IPS-11a (cell line): ENCODE data around the gene SCGB1A1.
"Not testable (repeated sequence)": the region's sequence is repeated elsewhere in the genome, so short reads cannot be mapped to it uniquely, and the experiment has no call there.

Experiments used
- H3K4me3 ChIP-seq: one replicate; pipeline ENCODE4 v1.5.1; 2013; ENCODE audit warnings: low read depth, low read length, control low read depth

The SCGB1A1 gene

DNA sequence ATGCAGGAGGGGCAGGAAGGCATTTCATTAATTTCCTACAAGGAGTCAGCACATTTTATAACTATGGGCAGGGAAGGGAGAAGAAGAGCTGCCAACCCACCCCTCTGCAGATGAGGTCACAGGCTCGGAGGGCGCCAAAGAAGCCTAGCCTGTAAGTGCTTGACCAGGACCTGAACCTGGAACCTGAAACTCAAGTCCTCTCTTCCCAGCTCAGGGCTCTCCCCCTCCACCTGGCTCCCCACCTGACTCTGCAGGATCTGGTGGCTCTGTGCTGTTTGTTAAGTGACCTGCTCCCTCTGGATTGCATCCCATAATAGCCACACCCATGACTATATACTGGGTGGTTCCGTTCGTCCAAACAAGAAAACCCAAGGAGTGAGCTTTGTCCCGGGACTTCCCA is 27.3 kb downstream of the SCGB1A1 start:
- H3K4me3 ChIP-seq, result no peak overlapping the region

DNA sequence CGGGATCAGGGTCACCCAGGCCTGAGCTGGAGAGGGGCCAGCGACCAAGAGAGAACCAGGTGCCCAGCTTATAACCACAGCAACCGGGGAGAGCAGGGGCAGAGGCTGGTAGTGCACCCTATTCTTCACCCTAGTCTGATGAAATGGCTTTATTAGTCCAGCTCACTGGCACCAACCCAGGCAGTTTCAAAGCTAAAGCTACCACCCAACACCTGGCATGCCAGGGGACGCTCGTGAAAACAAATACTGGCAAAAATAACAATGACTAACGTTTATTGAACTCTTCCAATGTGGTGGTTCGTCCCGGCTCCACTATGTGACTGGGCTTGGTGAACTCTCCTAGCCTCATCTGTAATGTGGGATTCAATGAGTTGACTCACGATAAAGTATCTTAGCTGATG is 30.6 kb downstream of the SCGB1A1 start:
- no peak overlapping the region for H3K4me3 ChIP-seq

DNA sequence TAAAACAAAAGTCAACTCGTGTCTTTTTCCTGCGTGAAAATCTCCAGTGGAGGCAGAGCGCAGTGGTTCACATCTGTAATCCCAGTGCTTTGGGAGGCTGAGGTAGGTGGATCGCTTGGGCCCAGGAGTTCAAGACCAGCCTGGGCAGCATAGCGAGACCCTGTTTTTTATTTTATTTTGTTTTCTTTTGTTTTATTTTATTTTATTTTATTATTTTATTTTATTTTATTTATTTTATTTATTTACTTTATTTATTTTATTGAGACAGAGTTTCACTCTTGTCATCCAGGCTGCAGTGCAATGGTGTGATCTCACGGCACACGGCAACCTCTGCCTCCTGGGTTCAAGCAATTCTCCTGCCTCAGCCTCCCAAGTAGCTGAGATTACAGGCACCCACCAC is 31.1 kb downstream of the SCGB1A1 start:
- H3K4me3 ChIP-seq, result not testable (repeated sequence)

DNA sequence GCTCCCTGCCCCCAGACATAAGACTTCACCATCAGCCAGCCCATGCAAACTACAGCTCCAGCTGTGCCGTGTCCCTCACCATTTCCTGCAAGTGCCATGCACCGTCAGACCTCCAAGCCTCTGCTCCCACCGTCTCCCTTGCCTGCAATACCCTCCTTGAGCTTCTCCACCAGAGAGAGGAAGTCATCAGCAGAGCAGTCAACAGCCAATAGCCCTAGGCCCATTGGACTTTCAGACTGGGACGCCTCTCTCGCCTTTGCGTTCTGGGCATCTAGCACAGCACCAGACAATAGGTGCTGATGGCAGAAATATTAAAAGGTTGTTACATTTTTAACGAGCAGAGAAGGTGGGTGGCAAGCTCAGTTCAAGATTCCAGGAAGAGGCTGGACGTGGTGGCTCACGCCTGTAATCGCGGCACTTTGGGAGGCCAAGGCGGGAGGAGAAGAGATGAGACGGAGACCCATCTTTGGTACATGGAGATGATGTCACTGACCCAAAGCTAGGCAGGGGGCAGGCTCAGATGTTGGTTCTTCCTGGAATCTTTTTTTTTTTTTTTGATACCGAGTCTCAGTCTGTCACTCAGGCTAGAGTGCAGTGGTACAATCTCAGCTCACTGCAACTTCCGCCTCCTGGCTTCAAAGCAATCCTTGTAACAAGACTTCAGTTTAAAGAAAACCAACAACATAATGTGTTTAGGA is 31.9 kb downstream of the SCGB1A1 start:
- H3K4me3 ChIP-seq, result no peak overlapping the region

DNA sequence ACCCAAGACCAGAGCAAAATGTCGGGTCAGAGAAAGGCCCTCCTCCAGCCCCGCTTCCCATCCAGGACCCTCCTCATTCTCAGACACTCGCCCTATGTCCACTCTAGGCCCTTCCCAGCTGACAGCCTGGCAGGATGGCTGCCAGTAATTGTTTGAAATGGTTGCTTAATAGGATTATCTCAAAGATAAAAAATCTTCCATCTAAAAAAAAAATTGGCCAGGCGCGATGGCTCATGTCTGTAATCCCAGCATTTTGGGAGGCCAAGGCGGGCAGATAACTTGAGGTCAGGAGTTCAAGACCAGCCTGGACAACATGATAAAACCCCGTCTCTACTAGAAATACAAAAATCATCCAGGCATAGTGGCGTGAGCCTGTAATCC is 32.4 kb downstream of the SCGB1A1 start:
- H3K4me3 ChIP-seq, result no peak overlapping the region

DNA sequence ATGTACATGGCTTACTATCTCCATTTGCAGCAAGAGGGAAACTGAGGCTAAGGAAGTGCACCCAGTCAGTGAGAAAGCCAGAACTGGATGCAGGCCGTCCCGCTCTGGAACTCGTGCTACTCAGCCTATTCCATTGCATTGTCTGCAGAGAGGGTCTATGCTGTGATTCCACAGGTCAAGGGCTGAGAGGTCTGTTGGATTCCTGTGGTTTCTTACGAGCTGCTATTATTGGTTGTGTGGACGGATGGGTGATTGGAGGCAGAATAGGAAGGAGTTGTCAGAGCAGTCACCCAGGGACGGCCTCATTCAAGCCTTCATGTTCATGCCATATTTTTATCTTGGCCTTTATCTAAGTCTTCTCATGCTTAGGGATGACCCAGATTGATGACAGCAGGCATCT is 33.4 kb downstream of the SCGB1A1 start:
- H3K4me3 ChIP-seq, result no peak overlapping the region

DNA sequence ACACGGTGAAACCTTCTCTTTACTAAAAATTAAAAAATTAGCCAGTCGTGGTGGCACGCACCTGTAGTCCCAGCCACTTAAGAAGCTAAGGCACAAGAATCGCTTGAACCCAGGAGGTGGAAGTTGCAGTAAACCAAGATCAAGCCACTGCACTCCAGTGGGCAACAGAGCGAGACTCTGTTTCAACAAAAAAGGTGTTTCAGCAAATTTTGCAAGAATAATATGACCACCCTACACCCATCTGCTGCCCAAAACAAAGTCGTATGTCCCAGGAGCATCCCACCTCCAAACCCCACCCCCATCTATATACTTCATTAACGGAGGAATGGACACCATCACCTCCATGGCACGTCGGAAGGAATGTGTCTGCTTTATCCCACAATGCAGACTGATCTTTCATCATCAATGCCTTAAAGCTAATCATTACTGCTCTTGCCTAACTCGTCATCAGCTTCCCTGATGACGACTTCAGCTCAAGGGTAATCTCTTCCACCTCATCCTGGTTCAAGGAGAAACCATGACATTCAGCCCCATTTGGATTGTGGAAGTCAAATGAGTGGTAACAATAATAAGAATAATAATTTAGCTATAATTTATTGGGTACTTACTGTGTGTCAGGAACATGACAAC is 34.1 kb downstream of the SCGB1A1 start:
- H3K4me3 ChIP-seq, result no peak overlapping the region

DNA sequence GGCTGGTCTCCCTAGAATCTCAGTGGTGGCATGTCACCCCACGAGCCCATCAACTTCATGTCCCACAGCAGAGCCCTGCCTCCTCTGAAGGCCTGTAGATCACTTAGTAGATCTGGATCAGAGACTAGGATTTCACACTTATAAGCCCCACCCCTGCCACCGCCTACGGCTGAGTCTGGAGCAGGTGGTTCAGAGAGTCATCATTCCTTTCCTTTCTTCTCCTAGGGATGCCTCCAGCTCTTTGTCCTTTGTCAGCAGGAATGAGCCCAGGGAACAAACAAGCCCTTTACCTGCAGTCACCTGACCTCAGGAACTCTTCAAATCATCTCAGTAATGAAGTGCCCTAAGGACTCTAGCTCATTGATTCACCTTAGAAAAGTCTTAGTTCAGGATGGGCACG is 37.8 kb downstream of the SCGB1A1 start:
- H3K4me3 ChIP-seq, result no peak overlapping the region

DNA sequence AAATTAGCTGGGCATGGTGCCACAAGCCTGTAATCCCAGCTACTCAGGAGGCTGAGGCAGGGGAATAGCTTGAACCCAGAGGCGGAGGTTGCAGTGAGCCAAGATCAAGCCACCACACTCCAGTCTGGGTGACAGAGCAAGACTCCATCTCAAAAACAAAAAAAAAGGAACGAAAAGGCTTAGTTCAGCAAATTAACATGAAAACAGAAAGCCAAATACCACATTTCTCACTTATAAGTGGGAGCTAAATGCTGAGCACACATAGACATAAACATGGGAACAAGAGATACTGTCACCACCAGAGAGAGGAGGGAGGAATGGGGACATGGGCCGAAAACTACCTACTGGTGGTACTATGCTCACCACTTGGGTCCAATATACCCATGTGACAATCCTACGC is 38.6 kb downstream of the SCGB1A1 start:
- H3K4me3 ChIP-seq, result no peak overlapping the region

DNA sequence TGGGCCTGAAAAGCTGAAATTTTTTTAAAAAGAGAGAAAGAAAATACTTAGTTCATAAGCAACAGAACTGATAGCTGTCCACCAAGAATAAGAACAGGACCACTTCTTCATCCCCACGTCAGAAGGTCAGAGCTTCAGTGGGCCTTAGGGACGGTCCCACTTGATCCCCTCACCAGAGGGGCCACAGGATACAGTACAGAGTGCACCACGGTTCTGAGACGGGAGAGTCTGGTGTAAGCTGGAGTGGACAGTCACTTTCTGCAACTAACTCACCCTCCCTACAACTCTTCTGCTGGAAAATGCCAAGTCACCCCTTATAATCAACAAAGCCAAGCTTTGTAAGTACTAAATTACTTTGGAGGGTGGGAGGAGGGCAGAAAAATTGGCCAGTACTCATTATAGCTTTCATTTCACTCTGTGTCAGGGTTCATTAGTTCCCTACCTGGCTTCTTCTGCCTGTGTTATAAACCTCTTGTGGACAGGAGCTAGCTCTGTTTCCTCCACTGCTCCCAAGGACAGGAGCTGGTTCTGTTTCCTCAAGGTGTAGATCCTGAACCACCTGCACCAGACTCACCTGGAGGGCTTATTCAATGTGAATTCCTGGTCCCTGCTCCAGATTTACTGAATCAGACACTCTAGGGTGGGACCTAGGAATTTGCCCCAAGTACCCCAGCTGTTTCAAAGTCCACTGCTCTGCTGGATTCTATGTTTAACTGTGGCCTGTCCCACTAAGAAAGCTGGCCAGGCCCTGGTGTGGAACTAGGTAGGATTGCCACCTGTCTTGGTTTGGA is 39.6 kb downstream of the SCGB1A1 start:
- H3K4me3 ChIP-seq, result no peak overlapping the region

DNA sequence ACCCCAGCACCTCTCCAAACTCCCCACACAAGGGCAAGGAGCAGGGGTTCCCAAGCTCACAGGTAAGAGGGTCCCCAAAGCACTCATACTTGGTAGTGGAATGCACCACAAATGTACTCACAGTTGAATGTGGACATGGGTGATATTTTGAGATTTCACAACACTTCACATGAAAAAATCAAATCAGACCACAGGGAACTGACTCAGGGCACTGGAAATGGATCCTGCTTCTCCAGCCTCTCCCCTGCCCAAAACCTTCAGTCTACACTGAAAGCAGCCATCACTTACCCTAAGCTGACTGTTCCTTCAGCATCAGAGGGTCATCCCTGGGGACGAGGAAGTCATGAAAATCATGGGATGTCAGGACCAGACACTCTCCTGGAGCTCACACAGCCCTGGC is 40.2 kb downstream of the SCGB1A1 start:
- H3K4me3 ChIP-seq, result no peak overlapping the region

DNA sequence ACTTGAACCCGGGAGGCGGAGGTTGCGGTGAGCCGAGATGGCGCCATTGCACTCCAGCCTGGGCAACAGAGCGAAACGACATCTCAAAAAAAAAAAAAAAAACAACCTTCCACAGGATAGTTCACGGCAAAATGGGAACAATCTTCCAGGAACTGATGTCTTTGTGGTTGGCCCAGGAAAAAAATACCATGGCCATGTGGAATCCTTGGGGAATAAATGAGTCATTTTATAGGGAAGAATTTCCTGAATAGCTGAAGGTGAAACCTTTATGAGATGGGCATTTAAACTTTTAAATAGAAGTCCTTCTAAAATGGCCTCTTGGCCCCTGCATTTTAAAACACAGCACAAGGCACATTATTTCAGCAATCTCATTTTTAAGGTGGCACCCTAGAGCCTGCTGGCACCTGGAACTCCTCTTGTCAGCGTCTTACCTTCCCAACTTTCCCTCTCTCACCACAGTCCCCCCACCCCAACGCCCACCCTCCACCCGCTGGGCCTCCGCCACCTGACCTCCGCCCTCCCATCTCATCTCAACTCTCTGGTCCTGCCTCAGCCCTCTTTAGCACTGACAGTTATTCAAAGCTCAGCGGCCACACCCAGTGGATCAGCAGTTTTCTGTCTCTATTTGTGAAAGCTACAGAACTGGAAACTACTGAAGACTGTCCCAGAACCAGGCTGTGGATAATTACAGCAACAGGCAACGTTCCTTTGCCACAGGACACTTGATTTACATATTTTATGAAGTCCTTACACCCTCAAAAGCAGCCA is 43.1 kb downstream of the SCGB1A1 start:
- H3K4me3 ChIP-seq, result no peak overlapping the region

DNA sequence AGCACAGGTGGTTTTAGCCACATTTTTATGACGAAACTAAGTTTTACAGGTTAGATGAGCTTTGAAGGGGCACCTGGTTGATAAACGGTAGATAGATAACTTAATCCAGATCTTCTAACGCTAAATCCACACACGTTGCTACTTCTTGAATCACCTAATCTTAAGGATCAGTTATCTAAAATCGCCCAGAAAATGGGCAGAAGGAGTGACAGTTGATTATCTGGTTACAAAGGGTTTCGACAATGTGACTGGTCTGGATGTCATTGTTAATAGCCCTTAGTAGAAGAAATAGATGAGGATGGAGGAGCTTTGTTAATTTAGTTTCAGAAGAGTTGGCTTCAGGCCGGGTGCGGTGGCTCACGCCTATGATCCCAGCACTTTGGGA is 43.7 kb downstream of the SCGB1A1 start:
- no peak overlapping the region for H3K4me3 ChIP-seq

DNA sequence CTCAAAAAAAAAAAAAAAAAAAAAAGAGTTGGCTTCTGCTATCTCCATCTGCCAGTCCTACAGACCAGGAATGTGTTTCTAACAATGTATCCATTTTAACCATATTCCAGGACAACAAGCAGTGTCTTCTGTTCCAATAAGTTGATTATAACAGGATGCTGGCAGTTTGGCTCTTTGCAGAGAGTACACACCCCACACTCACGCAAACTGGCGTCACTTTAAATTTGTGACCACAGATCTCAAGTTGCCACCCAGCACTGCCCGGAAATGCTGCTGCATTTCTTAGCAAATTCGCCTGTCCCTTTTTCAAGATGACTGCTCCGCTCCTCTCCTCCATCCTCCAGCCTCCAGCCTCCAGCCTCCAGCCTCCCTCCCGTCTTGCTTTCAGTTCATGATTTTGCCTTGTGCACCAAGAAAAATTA is 44.3 kb downstream of the SCGB1A1 start:
- H3K4me3 ChIP-seq, result no peak overlapping the region

DNA sequence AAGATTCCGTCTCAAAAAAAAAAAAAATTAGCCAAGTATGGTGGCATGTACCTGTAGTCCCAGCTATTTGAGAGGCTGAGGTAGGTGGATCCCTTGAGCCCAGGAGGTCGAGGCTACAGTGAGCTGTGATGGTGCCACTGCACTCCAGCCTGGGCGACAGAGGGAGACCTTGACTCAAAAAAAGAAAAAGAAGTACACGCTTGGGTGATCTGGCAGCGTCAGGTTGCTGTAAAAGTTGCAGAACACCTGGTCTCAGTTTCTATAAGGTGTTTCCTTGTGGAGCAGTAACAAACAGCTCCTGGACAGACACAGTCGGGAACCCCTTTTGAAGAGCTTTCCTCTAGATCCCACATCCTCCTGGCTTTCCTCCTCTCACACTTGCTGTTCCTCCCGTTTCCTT is 45.8 kb downstream of the SCGB1A1 start:
- no peak overlapping the region for H3K4me3 ChIP-seq

DNA sequence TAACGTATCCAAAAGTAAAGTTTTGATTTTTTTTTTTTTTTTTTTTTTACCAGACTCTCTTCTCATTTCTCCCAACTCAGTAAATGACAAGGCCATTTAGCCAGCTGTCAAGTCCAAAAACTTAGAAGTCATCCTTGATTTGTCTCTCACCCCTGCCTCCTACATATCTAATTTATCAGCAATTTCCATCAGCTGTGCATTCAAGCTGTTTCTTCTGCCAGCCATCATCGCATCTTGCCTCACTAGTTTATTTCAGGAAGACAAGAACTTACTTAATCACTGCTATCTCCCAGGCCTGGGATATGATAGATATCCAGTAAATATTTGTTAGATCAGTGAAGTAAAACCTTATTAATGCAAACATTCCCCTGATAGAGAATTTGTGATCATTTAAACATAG is 47.6 kb downstream of the SCGB1A1 start:
- H3K4me3 ChIP-seq, result no peak overlapping the region

DNA sequence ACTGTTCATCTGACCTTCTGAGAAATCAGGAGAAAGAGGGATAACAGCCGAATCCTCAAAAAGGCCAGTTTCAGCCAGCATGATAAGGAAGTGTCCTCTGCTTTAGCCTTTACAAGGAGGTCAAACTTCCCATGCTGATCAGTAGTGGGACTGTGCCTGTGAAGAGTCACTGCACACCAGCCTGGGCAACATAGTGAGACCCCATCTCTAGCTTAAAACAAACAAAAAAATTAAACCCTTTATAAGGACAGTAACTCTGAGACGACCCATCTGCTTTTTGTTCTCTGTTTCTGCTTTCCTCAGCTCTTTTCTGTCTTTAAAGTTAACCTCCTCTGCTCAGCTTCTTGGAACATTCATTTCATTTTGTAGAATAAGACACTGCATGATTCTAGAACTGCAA is 49.7 kb downstream of the SCGB1A1 start:
- no peak overlapping the region for H3K4me3 ChIP-seq

DNA sequence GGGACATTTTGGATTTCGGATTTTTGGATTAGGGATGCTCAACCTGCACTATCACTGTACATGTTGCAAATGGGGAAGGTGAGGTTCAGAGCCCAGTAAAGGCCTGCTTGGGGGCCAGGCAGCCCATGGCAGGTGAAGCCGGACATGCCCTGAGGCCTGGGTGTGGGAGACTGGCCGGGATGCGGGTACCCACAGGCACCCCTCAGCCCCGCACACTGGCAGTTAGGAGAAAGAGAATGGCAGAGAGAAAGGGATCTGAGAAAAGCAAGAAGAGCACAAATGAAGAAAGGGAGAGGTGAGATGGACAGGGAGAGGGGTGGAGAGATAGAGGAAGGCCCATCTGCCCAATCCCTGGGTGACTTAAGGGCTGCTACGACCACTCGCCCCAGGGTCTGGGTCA is 52.8 kb downstream of the SCGB1A1 start:
- no peak overlapping the region for H3K4me3 ChIP-seq

DNA sequence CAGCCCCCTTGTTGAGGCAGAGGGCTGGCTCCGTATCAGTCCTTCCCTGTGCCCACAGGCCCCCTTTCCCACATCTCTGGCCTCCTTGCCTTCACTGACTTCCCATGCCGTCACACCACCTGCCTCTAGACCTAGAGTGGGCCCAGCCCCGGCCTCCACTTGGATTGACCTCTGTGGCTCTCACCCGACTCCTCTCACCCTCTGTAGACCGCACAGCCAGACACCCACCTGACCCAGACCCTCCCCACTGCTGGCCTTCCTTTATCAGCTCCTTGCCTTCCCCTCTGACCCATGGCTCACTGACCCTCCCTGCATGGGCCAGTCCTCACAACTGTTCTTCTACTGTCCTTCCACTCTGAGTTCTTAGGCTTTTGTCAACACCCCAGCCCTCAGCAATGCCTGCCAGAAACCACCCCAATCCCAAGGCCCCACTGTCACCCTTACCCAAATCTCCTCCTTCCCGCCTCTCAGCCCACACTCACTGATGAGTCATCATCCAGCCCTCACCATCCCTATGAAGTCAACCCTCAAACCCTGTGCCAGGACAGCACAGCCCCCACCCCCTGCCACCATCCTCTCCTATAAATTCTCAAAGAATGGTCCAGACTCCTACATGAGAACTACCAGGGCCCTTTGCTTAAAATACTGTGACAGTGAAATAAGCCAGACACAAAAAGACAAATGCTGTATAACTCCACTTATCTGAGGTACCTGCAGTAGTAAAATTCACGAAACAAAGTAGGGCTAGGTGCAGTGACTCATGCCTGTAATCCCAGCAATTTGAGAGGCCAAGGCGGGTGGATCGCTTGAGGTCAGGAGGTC is 53.4 kb downstream of the SCGB1A1 start:
- H3K4me3 ChIP-seq, result no peak overlapping the region
